ENCODE measurements around the gene IBA57.

IBA57 gene

DNA sequence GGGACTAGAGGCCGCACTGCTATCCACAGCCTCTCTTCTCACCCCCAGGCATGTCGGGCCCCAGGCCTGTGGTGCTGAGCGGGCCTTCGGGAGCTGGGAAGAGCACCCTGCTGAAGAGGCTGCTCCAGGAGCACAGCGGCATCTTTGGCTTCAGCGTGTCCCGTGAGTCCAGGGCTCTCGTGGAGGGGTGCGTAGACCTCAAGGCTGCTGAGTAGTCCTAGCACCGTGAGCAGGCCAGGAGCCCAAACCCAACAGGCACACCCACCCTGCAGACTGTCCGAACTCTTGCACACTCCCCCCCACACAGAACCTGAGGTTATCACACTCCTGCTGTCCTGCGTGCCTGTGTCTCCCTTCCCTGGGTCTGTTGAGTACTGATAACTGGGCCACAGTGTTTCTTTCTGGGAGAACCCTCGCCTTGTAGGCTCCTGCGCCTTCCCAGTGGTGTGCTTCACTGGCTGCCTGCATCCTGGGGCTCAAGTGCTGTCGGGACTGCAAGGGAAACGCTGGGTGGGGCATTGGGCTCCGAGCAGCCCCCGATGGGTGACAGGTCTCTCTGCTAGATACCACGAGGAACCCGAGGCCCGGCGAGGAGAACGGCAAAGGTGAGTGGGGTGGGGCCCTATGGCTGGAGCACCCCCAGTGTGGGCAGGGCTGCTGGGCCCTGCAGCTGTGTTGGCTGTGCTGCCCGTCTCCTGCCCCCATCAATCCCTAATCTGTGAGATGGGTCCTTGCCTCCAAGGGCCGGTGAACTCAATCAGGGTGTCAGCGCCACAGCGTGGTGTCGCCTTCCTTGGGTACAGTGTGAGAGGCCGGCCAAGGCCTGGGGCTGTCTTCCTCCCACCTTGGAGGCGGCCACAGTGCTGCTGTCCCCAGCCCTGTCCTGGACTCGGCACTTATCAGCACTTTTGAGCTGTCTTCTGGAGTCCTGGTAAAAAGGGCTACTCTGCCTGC lies 19.9 kb upstream of the IBA57 start:
- no peak for DNase-seq

DNA sequence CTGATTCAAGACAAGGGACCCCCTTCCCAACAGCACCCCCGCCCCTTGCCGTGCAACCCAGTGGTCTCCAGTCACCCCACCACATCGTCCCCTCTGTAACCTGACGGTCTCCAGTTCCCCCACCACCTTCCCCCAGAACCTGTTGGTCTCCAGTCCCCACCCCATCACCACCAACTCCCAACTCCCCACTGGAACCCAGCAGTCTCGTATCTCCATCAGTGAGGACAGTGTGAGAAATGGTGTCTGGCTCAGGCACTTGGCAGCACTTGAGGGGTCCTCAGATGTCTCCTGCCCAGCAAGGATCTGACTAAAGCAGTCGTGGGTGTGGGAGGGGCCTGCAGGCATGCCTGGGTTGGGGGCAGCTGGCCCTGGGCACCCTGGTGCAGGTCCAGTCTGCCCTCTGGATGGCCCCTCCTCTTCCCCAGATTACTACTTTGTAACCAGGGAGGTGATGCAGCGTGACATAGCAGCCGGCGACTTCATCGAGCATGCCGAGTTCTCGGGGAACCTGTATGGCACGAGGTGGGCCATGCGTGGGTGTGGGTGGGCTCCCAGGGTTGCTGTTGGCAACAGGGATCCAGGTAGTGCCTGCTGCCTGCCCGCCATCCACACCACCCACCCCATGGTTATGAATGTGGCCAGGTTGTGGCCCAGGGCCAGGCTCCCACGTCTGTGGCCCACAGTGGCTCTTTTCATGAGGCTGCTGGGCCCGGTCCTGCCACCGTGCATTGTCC lies 19.0 kb upstream of the IBA57 start:
- DNase-seq: no peak

- DNase-seq: no peak
Observed at GRCh38 chr1:228147151-228147693, 18.4 kb upstream of the IBA57 start.

GRCh38 chr1:228147768-228148167 lies 17.8 kb upstream of the IBA57 start:
- DNase-seq: peak; percentile 32

GRCh38 chr1:228148196-228148861 lies 17.3 kb upstream of the IBA57 start:
- DNase-seq: peak; percentile 45

GRCh38 chr1:228148935-228149405 lies 16.6 kb upstream of the IBA57 start:
- no peak for DNase-seq

GRCh38 chr1:228149406-228150119 lies 16.0 kb upstream of the IBA57 start, which contains the start of gene GJC2:
Gene GJC2, plus strand, starts transcription at chr1:228149930. Its CDS starts 7,829 bp downstream, at chr1:228157759.
- peak; percentile 54 for DNase-seq

DNA sequence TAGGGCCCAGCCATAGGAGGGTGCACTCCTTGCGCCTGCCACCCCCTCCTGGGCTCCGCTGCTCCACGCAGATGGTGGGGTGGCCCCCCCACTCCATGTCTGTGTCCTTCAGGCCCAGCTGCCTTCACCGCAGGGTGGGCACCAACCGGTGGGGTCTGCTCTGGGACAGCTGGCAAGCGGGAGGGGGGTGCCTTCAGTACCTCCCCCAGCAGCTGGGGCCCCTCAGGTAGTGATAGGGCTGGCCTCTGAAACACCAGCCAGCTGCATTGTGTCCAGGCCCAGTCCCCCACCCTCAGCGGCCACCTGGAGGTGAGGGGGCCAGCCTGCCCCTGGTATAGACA lies 15.5 kb upstream of the IBA57 start:
- DNase-seq: peak; percentile 45

DNA sequence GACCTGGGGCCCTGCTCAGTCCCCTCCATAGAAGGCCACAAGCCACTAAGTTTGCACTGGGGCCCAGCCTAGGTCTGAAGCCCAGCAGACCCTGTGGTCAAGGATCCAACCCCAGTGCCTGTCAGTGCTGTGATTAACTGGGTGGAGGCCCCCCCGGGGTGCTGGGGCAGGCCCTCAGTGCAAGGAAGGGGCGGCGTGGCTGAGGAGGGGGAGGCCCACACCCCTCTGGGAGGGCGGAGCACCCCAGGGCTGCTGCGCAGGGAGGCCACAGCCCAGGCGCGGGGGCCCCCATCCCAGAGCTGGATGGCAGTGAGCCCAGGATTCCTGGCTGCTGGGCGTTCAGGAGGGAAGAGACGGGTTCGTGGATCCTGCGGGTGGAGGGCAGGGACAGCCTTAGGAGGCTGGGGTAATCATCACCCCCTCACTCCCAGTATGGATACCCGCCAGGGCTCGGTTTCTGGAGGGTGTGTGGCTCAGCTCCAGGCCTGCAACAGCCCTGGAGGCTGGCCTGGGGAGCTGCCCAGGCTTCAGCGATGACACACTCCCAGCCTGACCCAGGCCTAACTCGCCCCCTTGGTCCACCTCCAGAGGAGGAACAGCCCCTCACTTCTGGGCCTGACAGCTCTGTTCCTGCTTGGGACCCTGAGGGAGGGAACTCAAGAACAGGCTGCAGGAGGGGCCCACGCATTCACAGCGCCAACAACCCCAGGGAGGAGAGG lies 15.0 kb upstream of the IBA57 start:
- peak; percentile 87 for DNase-seq

GRCh38 chr1:228151180-228151925 lies 14.3 kb upstream of the IBA57 start:
- no peak for DNase-seq

DNA sequence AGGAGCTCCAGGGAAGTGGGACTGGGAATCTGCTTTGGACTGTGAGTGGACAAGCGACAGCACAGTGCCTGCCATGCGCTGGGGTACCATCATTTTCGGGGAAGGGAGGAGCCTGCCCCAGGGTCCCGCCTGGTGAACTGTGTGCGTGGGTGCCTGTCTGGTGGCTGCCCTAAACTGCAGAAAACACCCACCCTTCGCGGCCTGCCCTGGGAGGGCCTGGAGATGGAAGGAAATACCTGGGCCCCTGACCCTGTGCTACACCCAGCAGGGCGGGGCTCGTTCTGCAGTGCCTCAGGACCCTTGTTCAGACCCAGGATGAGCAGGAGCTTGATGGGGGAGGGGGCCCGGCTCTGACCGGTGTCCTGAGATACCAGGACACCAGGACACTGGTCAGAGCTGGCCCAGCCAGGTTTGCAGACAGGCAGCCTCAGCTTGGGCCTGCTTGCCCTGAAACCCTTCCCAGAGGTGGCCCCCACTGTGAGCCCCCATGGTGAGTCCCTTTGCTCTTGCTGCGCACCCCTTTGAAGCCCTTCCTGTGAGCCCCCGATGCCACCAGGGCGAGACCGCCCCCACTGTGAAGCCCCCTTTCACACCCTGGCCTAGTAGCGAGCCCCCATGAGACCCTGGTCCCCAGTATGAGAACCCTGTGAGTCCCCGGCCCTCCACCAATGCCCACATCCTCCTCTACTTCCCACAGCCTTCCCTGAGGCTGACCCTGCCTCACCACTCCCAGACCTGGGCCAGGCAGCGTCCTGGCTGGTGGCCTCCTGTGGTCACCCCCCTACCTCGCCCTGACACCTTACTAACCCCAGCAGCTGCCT lies 13.3 kb upstream of the IBA57 start:
- no peak for DNase-seq

- no peak for DNase-seq
Observed at GRCh38 chr1:228152918-228153258, 12.7 kb upstream of the IBA57 start.

DNA sequence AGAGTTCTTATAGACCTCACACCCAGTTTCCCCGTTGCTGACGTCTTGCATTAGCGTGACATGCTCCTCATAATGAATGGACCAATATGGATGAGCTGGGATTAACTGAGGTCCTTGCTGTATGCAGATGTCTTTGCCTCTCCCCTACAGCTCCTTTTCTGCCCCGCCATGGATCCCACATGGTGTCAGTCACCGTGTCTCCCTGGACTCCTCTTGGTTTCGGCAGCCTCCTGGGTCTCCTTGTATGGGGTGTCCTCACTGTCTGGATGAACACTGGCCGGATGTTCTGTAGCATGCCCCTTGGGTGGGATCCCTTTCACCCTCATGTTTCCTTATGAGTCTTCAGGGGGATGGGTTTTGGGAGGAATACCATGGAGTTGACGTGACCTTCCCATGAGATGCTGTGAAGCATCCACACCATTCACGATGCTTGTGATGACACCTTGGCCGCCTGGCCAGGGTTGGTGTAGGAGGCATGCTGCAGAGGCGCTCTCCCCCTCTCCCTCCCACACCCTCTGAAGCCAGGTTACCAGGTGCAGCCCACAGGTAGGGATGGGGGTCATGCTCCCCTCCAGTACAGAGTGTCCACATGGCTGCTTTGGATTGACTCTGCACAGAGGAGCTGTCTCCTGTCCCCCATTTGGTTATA lies 11.5 kb upstream of the IBA57 start:
- no peak for DNase-seq

DNA sequence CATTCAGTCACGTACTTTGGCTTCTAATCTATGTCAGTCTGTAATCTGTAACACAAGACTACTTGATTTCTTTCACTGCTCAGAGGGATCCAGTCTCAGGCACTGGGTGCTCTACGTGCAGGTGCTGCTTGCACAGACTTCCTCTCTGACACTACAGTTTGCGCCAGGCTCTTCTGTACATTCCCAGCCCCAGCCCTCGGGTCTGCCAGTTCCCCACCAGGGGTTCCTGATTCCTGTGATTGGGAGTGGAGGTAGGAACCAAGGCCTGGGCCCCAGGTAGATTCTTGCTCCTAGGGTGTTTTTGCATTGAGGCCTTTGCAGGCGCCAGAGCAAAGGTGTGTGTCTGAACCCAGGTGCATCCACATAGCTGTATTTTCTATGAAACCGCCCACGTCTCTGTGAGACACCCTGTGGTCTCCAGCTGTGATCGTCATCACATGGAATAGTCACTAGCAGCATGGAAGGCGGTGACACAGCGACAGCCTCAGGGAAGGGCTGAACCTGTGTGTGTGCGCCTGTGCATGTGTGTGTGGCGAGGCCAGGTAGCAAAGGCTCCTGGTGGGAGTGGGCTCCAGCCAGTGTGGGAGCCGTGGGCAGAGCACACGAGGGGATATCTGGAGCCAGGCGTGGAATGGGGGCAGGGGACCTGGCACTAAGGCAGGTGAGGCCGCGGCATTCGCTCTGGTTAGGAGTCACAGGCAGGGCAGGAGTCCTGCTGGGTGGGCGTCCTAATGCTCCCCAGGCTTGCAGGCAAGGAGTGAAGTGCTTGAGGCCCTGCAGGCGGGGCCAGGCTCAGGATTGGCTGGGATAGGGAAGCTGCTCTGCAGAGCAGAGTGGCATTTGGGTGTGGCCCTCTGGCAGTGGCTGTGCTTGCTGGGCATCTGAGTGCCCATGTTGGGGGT lies 10.7 kb upstream of the IBA57 start:
- no peak for DNase-seq

DNA sequence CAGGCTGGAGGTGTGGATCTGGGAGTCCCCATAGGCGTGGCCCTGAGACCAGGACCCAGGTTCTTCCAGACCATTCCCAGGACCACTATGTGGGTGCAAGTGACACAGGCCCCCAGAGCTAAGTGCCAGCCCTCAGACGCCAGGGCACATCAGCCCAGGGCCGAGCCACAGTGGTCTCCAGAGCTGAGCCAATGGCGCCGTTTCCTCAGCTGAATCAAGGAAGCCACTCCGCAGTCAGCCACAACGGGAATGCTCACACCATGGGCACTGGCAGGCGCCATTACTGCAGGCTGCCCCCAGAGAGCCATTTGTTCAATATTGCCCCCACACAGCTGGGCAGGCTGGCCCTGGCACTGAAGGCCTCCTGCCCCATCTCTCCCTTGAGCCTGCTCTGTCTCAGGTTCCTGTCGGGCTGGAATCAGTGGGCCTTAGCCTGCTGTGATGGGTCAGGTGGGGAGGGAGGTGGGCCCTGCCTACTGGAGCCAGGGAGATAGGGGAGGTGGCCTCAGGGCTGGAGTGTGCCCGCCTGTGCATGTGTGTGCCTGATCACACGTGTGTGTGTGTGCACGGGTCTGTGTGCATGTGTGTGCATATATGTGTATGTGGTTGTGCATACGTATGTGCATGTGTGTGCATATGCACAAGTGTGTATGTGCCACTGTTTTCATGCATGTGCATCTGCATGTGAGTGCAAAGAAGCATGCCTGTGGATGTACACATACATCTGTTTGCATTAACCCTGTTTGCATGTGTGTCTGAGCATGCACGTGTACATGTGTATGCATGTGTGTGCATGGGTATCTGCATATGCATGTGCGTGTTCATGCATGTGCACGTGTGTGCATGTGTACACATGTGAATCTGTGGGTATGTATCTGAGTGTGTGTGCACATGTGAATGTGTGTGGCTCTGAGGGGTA lies 9.7 kb upstream of the IBA57 start:
- no peak for DNase-seq

- no peak for DNase-seq
Observed at GRCh38 chr1:228156515-228156881, 9.1 kb upstream of the IBA57 start.
